DND-41 (cell line): ENCODE results near the gene MAIP1.

Experiments used
- EZH2 ChIP-seq: IDR thresholded peaks from 3 replicates; pipeline ENCODE4 v1.6.1; 2012; ENCODE audit warnings: borderline replicate concordance, low read depth, mild to moderate bottlenecking, moderate library complexity, low read length, inconsistent platforms; ENCODE audit not compliant: severe bottlenecking
- TF ChIP-seq, protein P1 (sequence below): IDR thresholded peaks from 2 replicates; pipeline ENCODE4 v1.5.1; 2012; ENCODE audit warnings: borderline replicate concordance, low read length, moderate library complexity, mild to moderate bottlenecking; ENCODE audit not compliant: poor library complexity, severe bottlenecking; ENCODE audit errors: extremely low read depth

DNA sequence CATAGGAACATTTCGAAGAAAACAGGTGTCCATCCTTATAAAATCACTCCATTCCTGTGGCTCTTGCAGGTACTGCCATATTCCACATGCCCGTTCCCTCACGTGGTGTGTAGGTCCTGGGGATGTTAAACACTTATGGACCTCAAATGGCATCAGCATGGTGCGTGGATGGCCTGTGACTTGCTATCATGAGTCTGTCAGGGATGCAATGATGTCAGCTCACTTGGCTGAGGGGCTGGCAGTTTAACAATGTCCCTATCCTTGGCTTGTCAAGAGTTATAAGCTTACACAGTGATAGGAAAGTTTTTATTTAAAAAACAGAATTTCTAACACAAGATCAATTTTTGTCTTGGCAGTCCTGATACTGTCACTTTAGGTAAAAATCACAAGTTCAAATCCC is 28.8 kb downstream of the MAIP1 start:
- TF ChIP-seq, protein P1, sequence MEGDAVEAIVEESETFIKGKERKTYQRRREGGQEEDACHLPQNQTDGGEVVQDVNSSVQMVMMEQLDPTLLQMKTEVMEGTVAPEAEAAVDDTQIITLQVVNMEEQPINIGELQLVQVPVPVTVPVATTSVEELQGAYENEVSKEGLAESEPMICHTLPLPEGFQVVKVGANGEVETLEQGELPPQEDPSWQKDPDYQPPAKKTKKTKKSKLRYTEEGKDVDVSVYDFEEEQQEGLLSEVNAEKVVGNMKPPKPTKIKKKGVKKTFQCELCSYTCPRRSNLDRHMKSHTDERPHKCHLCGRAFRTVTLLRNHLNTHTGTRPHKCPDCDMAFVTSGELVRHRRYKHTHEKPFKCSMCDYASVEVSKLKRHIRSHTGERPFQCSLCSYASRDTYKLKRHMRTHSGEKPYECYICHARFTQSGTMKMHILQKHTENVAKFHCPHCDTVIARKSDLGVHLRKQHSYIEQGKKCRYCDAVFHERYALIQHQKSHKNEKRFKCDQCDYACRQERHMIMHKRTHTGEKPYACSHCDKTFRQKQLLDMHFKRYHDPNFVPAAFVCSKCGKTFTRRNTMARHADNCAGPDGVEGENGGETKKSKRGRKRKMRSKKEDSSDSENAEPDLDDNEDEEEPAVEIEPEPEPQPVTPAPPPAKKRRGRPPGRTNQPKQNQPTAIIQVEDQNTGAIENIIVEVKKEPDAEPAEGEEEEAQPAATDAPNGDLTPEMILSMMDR, result no peak
- TF ChIP-seq EZH2, result no peak
